Activated CD4-positive, alpha-beta T cell treated with anti-CD3 and anti-CD28 coated beads for 24 hours (primary cell): ENCODE data around the gene RIMBP3B.
"Not testable (repeated sequence)": the region's sequence is repeated elsewhere in the genome, so short reads cannot be mapped to it uniquely, and the experiment has no call there.

ENCODE experiments used
- DNase-seq, 2 donors: peaks; one replicate each; pipeline ENCODE4 v3.0.0-alpha.2; 2020; ENCODE audit warnings: low read depth in 2 of 2

Gene RIMBP3B

GRCh38 chr22:21417853-21418252, 34.3 kb downstream of the RIMBP3B start:
- peak in 1 of 2 donors; percentile 25 for DNase-seq

- DNase-seq: not testable (repeated sequence)
Measured at GRCh38 chr22:21418974-21419638, 35.6 kb downstream of the RIMBP3B start.

GRCh38 chr22:21420180-21420763, 36.7 kb downstream of the RIMBP3B start:
- DNase-seq: not testable (repeated sequence)

- DNase-seq: not testable (repeated sequence)
Measured at GRCh38 chr22:21424084-21424709, 40.6 kb downstream of the RIMBP3B start.

GRCh38 chr22:21434378-21435233, 51.1 kb downstream of the RIMBP3B start:
- DNase-seq: not testable (repeated sequence)

- DNase-seq: not testable (repeated sequence)
Measured at GRCh38 chr22:21435998-21436810, 52.7 kb downstream of the RIMBP3B start.

- DNase-seq: not testable (repeated sequence)
Measured at GRCh38 chr22:21438013-21438412, 54.5 kb downstream of the RIMBP3B start.
